GM18499 (cell line): ENCODE data around the gene DDC.

Source experiments
- ATAC-seq: cut with Tn5 transposase; IDR thresholded peaks from one replicate; pipeline ENCODE4 v1.9.1; 2021; ENCODE audit warnings: moderate number of reproducible peaks; ENCODE audit not compliant: insufficient read depth, unreplicated experiment

DDC gene

GRCh38 chr7:50492770-50493519 is 72.3 kb downstream of the DDC start:
- ATAC-seq, result no peak

DNA sequence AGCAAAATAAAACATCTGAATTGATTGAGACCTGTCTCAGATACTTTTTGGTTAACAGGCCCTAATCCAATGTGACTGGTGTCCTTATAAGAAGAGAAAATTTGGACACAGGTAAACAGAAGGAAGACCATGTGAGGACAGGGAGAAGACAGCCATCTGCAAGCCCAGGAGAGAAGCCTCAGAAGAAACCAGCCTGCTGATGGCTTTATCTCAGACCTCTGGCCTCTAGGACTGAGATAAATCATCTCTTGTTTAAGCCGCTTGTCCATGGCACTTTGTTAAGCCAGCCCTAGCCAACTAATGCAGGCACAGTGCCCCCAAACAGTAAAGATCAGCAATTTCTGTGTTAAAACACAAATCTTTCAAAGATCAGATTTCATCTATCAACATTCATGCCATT is 73.3 kb downstream of the DDC start:
- no peak for ATAC-seq

- ATAC-seq, result no peak
Measured at GRCh38 chr7:50491209-50491608, 74.0 kb downstream of the DDC start.

DNA sequence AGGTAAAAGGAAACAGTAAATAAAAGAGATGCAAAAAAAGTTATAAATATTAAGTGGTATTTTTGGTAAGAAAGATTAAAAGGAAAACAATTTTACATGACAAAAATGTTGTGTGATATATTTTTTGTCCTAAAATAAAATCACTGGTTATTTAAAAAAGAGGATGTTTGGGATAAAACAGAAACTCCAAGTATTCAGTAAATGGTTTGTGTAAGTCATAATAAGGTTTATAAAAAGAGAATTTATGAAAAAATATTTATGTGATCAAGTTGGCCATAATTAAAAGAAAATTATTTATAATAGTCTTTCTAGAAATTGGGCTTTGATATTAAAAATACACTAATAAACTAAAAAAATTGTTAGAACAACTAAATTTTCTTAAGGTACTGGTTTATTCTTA is 76.8 kb downstream of the DDC start:
- ATAC-seq, result no peak

GRCh38 chr7:50486512-50486911 is 78.7 kb downstream of the DDC start:
- no peak for ATAC-seq

GRCh38 chr7:50481867-50482266 is 83.3 kb downstream of the DDC start:
- ATAC-seq, result no peak

GRCh38 chr7:50480797-50481196 is 84.4 kb downstream of the DDC start:
- ATAC-seq, result no peak

DNA sequence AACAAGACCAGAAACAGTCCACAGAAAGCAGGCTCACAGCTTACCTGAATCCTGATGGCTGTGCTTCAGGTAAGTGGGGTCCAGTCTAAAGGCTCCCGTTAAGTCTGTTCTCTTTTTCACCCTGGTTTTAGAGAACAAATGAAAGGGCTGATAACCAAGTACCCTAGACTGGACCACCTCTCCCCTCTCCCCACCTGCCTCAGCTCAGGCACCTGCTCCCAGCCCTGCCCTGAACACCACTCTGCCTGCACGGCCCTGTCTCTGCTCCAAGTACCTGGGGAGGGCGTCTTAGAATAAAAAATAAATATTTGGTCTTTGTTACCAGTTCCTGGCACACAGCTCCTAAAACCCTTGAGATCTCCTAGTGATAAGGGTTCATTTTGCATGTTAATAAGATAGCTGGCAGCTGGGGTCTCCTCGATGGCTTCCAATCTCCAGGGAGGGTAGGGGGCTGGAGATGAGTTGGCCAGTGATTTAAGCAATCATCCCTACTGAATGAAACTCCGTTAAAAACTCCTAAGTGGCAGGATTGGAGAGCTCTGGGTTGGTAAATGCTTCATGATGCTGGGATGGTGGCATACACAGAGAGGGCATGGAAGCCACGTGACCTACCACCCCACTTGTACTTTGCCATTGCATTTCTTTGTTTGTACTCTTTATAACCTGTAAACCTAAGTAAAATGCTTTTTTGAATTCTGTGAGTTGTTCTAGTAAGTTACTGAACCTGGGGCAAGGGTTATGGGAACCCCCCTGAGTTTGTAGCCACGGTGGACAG is 85.3 kb downstream of the DDC start:
- ATAC-seq, result no peak

- ATAC-seq, result no peak
Measured at GRCh38 chr7:50477640-50478039, 87.6 kb downstream of the DDC start.

GRCh38 chr7:50476953-50477625 is 88.1 kb downstream of the DDC start:
- no peak for ATAC-seq

GRCh38 chr7:50475340-50475739 is 89.9 kb downstream of the DDC start:
- no peak for ATAC-seq

- no peak for ATAC-seq
Measured at GRCh38 chr7:50474382-50475160, 90.6 kb downstream of the DDC start.

DNA sequence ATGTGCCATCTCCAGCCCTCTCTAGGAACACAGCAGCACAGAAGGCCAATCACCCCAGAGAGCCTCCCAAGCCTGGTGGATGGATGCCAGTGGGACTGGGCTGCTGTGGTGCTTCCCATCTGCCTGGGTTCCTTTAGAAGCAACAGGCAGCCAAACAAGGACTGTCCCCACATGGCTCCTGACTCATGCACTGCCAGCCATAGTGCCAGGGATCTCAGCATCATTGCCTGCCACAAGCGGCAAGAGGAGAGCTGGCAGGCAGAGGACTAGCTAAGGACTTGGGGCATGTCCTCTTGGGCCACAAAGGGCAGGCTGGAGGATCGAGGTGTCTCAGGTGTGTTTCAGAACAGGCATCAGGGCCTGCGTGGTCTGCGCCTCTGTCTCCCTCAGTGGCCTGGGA is 91.7 kb downstream of the DDC start:
- ATAC-seq, result no peak

DNA sequence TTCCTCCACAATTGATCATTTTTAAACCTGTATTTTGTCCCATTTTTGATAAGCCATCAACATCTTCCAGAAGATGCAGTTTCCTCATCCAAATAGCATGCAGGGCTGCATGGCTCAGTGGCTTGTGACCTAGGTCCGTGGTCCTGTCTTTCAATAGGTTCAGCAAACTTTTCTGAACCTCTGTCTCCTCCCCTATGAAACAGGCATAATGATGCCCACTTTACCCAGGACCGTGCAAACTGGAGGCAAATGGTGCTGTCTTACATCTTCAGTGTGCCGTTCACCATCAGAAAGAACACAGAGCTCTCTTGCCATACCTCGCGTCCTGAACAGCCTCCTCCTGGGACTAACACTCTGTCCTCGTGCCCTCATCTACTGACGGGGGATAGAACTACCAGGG is 92.8 kb downstream of the DDC start:
- ATAC-seq, result no peak

DNA sequence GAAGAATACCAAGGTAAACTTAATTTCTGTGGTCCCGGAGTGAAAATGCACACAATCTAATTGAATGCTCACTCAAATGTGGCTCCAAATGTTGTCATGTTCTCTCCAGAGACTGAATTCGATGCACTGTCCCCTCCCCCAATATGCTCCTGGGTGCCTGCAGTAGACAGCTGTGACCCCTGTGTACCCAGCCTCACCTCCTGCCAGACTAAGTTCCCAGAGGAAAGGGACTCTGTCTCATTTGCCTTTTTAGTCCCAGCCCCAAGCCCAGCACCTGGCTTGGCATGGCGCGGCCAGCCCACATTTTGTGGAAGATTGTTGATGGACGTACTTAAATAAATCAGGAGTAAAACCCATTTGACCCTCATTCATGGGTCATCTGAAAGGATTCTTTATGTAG is 93.2 kb downstream of the DDC start:
- ATAC-seq, result no peak

DNA sequence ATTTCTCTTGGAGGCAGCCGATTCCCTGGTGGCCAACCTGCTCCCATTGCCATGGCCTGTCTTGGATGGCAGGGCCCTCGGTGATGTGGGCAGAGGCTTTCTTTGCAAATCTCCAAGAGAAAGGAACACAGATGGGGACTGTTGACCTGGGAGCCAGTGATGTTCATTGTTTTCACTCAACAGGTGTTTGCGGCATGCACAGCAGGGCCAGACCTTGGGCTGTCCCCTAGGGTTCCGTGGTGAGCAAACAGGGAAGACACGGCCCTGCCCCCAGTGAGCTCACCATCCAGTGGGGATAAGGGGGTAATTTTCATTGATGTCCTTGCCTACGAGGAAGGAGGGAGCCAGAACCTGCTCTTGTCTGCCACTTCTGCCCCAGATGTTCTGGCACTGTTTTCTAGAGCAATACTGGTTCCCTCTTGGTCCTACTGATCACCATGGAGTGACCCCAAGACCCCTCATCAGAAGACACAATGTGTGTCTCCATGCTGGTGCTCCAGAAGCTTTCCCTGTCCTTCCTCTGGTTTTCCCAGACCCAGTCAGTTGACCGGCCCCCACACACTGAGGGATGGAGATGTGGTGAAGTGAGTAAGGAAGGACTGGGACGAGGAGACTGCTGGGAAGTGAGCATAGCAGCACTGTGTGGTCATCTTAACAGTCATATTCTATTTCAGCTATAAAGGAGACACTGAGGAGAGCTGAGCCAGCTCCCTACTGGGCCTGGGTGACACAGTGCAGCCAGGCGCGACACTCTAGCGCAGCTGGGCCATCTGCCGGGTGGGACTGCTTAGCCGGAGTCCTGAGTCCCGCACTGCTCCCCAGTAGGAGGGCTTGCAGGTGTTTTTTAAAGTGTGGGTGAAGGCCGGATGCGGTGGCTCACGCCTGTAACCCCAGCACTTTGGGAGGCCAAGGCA is 94.7 kb downstream of the DDC start:
- ATAC-seq, result no peak

DNA sequence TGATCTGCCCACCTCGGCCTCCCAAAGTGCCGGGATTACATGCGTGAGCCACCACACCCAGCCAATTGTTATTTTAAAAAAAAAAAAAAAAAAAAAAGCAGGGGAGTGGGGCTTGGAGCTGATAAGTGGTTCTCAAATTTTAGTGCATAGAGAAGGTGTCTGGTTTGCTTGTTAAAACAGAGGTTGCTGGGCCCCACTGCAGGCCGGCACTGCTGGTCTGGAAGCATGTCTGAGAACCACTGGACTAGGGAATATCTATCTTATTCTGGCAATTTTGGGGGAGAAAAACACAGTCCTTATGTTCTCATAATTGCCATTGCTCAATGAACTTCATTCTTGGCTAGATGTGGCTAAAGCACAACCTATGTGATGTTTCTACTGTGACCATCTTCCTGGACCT is 96.0 kb downstream of the DDC start:
- ATAC-seq, result no peak

GRCh38 chr7:50467817-50468610 is 97.2 kb downstream of the DDC start:
- ATAC-seq, result peak; percentile 59
